ENCODE measurements around the gene PGM2L1. TPM values are rescaled to one million over a fixed set of nuclear protein-coding genes. Genes with fewer than 3 reads are reported as not detected.

The PGM2L1 gene
- total RNA-seq, 1 experiment from 2014 or later: 33.1 TPM

GRCh38 chr11:74443071-74443864 lies 45.0 kb upstream of the PGM2L1 start:
- DNase-seq (ENCODE audit: low read depth, low spot score): no peak
- in situ Hi-C loops (cut with HindIII; ENCODE audit: low pct_unique_long_range_greater_than_20kb, low sequenced_read_pairs) (no loop called here), intact Hi-C loops (cut with micrococcal nuclease; ENCODE audit: unreplicated experiment) (no loop called here)
- TF ChIP-seq TCF7L2 (IDR thresholded peaks at IDR 0.05; ENCODE audit: low read depth, low read length) (no peak), CTCF (IDR thresholded peaks at IDR 0.05) (peak; percentile 32)
- Histone ChIP-seq H3K36me3 (ENCODE audit: control insufficient read depth, insufficient read depth, low read length) (no peaks in the 10 kb centered on the region), H3K27me3 (ENCODE audit: control insufficient read depth, insufficient read depth, low read length) (peaks cover 2% of the 10 kb centered on the region; the same call in 1 of the 2 replicates), H3K9me3 (ENCODE audit: control insufficient read depth, insufficient read depth, low read depth, low read length) (no peaks in the 10 kb centered on the region), H3K4me1 (ENCODE audit: control insufficient read depth, insufficient read depth, low read length) (peaks cover 13% of the 10 kb centered on the region), H3K4me3 (ENCODE audit: low read depth in 2 of 2, low read length in 2 of 2) (no peak overlapping the region), H3K27ac (ENCODE audit: low read length) (no peak overlapping the region)
- peak; percentile 72 for ATAC-seq
- POLR2A ChIA-PET: no interaction called here
- CTCF ChIA-PET: interaction anchor here (1.4 kb wide), 1 partner anchor 10 kb away, joined by 3 read pairs; no protein-coding TSS in a partner anchor
- BruUV-seq (replicated peaks): no TSS peak

- ChIA-PET CTCF (interaction anchor here (1.4 kb wide), 1 partner anchor 11 kb away, joined by 3 read pairs; no protein-coding TSS in a partner anchor), POLR2A (no interaction called here)
- TF ChIP-seq POLR2AphosphoS5 (IDR thresholded peaks at IDR 0.05; ENCODE audit: low read depth, low read length) (no peak), TCF7L2 (IDR thresholded peaks at IDR 0.05; ENCODE audit: low read depth, low read length) (no peak), CTCF (IDR thresholded peaks at IDR 0.05) (no peak), SIN3A (IDR thresholded peaks at IDR 0.05; ENCODE audit: borderline replicate concordance, insufficient read depth, low read depth, low read length) (no peak), REST (IDR thresholded peaks at IDR 0.05; ENCODE audit: insufficient read depth in 1 of 2, low read depth in 2 of 2, low read length in 1 of 2) (no peak)
- H3K27ac ChIP-seq (ENCODE audit: low read length): no peak overlapping the region
- no peaks in the 10 kb centered on the region for H3K36me3 ChIP-seq (ENCODE audit: control insufficient read depth, insufficient read depth, low read length)
- ATAC-seq (peak; percentile 60), DNase-seq (ENCODE audit: low read depth, low spot score) (no peak)
- no peaks in the 10 kb centered on the region; the same call in 1 of the 2 replicates for H3K27me3 ChIP-seq (ENCODE audit: control insufficient read depth, insufficient read depth, low read length)
- no peak overlapping the region for H3K4me3 ChIP-seq (ENCODE audit: low read depth in 2 of 2, low read length in 2 of 2)
- H3K9me3 ChIP-seq (ENCODE audit: control insufficient read depth, insufficient read depth, low read depth, low read length): no peaks in the 10 kb centered on the region
- H3K4me1 ChIP-seq (ENCODE audit: control insufficient read depth, insufficient read depth, low read length): peaks cover 13% of the 10 kb centered on the region
- intact Hi-C loops (cut with micrococcal nuclease; ENCODE audit: unreplicated experiment) (no loop called here), in situ Hi-C loops (cut with HindIII; ENCODE audit: low pct_unique_long_range_greater_than_20kb, low sequenced_read_pairs) (no loop called here)
- BruUV-seq (replicated peaks): no TSS peak
Observed at GRCh38 chr11:74442636-74443035, 44.4 kb upstream of the PGM2L1 start.
